Measurements from ENCODE around the gene ABTB2. TPM values are rescaled to one million over a fixed set of nuclear protein-coding genes. Genes with fewer than 3 reads are reported as not detected.

Gene ABTB2
- total RNA-seq, 1 donor from 2014 or later, result 32.9 TPM

- Mint-ChIP-seq H3K27me3 (ENCODE audit: low read depth) (no peaks in the 10 kb centered on the region), H3K27ac (no peak overlapping the region), H3K9me3 (no peaks in the 10 kb centered on the region), H3K36me3 (ENCODE audit: low read depth) (peaks cover 37% of the 10 kb centered on the region), H3K4me3 (ENCODE audit: low read depth) (no peak overlapping the region), H3K4me1 (ENCODE audit: low read depth) (peaks cover 10% of the 10 kb centered on the region)
- intact Hi-C loops (cut with micrococcal nuclease), result loop anchor here (10.0 kb wide), 1 partner anchor 326 kb away; no protein-coding TSS in a partner anchor
- no peak for DNase-seq (ENCODE audit: low spot score)
Observed at GRCh38 chr11:34168642-34169420, 189.0 kb downstream of the ABTB2 start.

- intact Hi-C loops (cut with micrococcal nuclease), result loop anchor here (10.0 kb wide), 1 partner anchor 327 kb away; no protein-coding TSS in a partner anchor
- Mint-ChIP-seq H3K36me3 (ENCODE audit: low read depth) (peaks cover 37% of the 10 kb centered on the region), H3K27me3 (ENCODE audit: low read depth) (no peaks in the 10 kb centered on the region), H3K27ac (no peak overlapping the region), H3K9me3 (no peaks in the 10 kb centered on the region), H3K4me3 (ENCODE audit: low read depth) (no peak overlapping the region), H3K4me1 (ENCODE audit: low read depth) (peaks cover 7% of the 10 kb centered on the region)
- DNase-seq (ENCODE audit: low spot score), result no peak
Observed at GRCh38 chr11:34167961-34168360, 189.8 kb downstream of the ABTB2 start.

- Mint-ChIP-seq H3K4me1 (ENCODE audit: low read depth) (peaks cover 8% of the 10 kb centered on the region), H3K27me3 (ENCODE audit: low read depth) (no peaks in the 10 kb centered on the region), H3K27ac (peak overlapping the region; percentile 30), H3K36me3 (ENCODE audit: low read depth) (peaks cover 37% of the 10 kb centered on the region), H3K9me3 (no peaks in the 10 kb centered on the region), H3K4me3 (ENCODE audit: low read depth) (no peak overlapping the region)
- intact Hi-C loops (cut with micrococcal nuclease), result loop anchor here (10.0 kb wide), 1 partner anchor 328 kb away; no protein-coding TSS in a partner anchor
- DNase-seq (ENCODE audit: low spot score), result no peak
Observed at GRCh38 chr11:34166806-34167740, 190.7 kb downstream of the ABTB2 start.

- peaks cover 18% of the 10 kb centered on the region for H3K4me1 Mint-ChIP-seq (ENCODE audit: low read depth)
- no peaks in the 10 kb centered on the region for H3K9me3 Mint-ChIP-seq
- DNase-seq (ENCODE audit: low spot score), result no peak
- H3K36me3 Mint-ChIP-seq (ENCODE audit: low read depth), result peaks cover 39% of the 10 kb centered on the region
- no peak overlapping the region for H3K4me3 Mint-ChIP-seq (ENCODE audit: low read depth)
- intact Hi-C loops (cut with micrococcal nuclease), result loop anchor here (10.0 kb wide), 1 partner anchor 329 kb away; no protein-coding TSS in a partner anchor
- H3K27me3 Mint-ChIP-seq (ENCODE audit: low read depth), result no peaks in the 10 kb centered on the region
- H3K27ac Mint-ChIP-seq, result no peak overlapping the region
Observed at GRCh38 chr11:34165786-34166555, 191.8 kb downstream of the ABTB2 start.

GRCh38 chr11:34165121-34165520, 192.7 kb downstream of the ABTB2 start:
- intact Hi-C loops (cut with micrococcal nuclease), result loop anchor here (10.0 kb wide), 1 partner anchor 330 kb away; no protein-coding TSS in a partner anchor
- peaks cover 39% of the 10 kb centered on the region for H3K36me3 Mint-ChIP-seq (ENCODE audit: low read depth)

GRCh38 chr11:34162856-34163255, 195.0 kb downstream of the ABTB2 start:
- H3K4me1 Mint-ChIP-seq (ENCODE audit: low read depth), result peaks cover 17% of the 10 kb centered on the region
- DNase-seq (ENCODE audit: low spot score), result no peak
- no peak overlapping the region for H3K4me3 Mint-ChIP-seq (ENCODE audit: low read depth)
- intact Hi-C loops (cut with micrococcal nuclease), result loop anchor here (10.0 kb wide), 1 partner anchor 332 kb away; no protein-coding TSS in a partner anchor
- no peaks in the 10 kb centered on the region for H3K27me3 Mint-ChIP-seq (ENCODE audit: low read depth)
- no peak overlapping the region for H3K27ac Mint-ChIP-seq
- no peaks in the 10 kb centered on the region for H3K9me3 Mint-ChIP-seq
- H3K36me3 Mint-ChIP-seq (ENCODE audit: low read depth), result peaks cover 51% of the 10 kb centered on the region

More at GRCh38 chr11:34165121-34165520, 192.7 kb downstream of the ABTB2 start:
- no peak for DNase-seq (ENCODE audit: low spot score)
- Mint-ChIP-seq H3K27me3 (ENCODE audit: low read depth) (no peaks in the 10 kb centered on the region), H3K4me3 (ENCODE audit: low read depth) (no peak overlapping the region), H3K9me3 (no peaks in the 10 kb centered on the region), H3K4me1 (ENCODE audit: low read depth) (peaks cover 14% of the 10 kb centered on the region), H3K27ac (no peak overlapping the region)

- intact Hi-C loops (cut with micrococcal nuclease), result loop anchor here (10.0 kb wide), 1 partner anchor 332 kb away; no protein-coding TSS in a partner anchor
- Mint-ChIP-seq H3K36me3 (ENCODE audit: low read depth) (peaks cover 55% of the 10 kb centered on the region), H3K4me3 (ENCODE audit: low read depth) (no peak overlapping the region), H3K27me3 (ENCODE audit: low read depth) (no peaks in the 10 kb centered on the region), H3K9me3 (no peaks in the 10 kb centered on the region), H3K27ac (no peak overlapping the region), H3K4me1 (ENCODE audit: low read depth) (peaks cover 17% of the 10 kb centered on the region)
- DNase-seq (ENCODE audit: low spot score), result no peak
Observed at GRCh38 chr11:34162493-34162820, 195.4 kb downstream of the ABTB2 start.

GRCh38 chr11:34161812-34162492, 195.9 kb downstream of the ABTB2 start:
- Mint-ChIP-seq H3K27ac (peak overlapping the region; percentile 60), H3K4me1 (ENCODE audit: low read depth) (peaks cover 17% of the 10 kb centered on the region)

GRCh38 chr11:34161361-34161760, 196.4 kb downstream of the ABTB2 start:
- intact Hi-C loops (cut with micrococcal nuclease), result loop anchor here (10.0 kb wide), 1 partner anchor 333 kb away; no protein-coding TSS in a partner anchor
- no peaks in the 10 kb centered on the region for H3K27me3 Mint-ChIP-seq (ENCODE audit: low read depth)
- peaks cover 17% of the 10 kb centered on the region for H3K4me1 Mint-ChIP-seq (ENCODE audit: low read depth)
- H3K27ac Mint-ChIP-seq, result peak overlapping the region; percentile 60
- H3K36me3 Mint-ChIP-seq (ENCODE audit: low read depth), result peaks cover 47% of the 10 kb centered on the region
- no peak overlapping the region for H3K4me3 Mint-ChIP-seq (ENCODE audit: low read depth)
- no peak for DNase-seq (ENCODE audit: low spot score)
- no peaks in the 10 kb centered on the region for H3K9me3 Mint-ChIP-seq

More at GRCh38 chr11:34161812-34162492, 195.9 kb downstream of the ABTB2 start:
- Mint-ChIP-seq H3K9me3 (no peaks in the 10 kb centered on the region), H3K36me3 (ENCODE audit: low read depth) (peaks cover 51% of the 10 kb centered on the region), H3K27me3 (ENCODE audit: low read depth) (no peaks in the 10 kb centered on the region), H3K4me3 (ENCODE audit: low read depth) (no peak overlapping the region)
- DNase-seq (ENCODE audit: low spot score), result peak; percentile 22
- intact Hi-C loops (cut with micrococcal nuclease), result loop anchor here (10.0 kb wide), 1 partner anchor 333 kb away; no protein-coding TSS in a partner anchor

GRCh38 chr11:34160791-34161190, 197.0 kb downstream of the ABTB2 start:
- no peak for DNase-seq (ENCODE audit: low spot score)
- Mint-ChIP-seq H3K4me3 (ENCODE audit: low read depth) (no peak overlapping the region), H3K27ac (no peak overlapping the region), H3K9me3 (no peaks in the 10 kb centered on the region), H3K36me3 (ENCODE audit: low read depth) (peaks cover 51% of the 10 kb centered on the region), H3K4me1 (ENCODE audit: low read depth) (peaks cover 17% of the 10 kb centered on the region), H3K27me3 (ENCODE audit: low read depth) (no peaks in the 10 kb centered on the region)
- intact Hi-C loops (cut with micrococcal nuclease), result loop anchor here (10.0 kb wide), 1 partner anchor 334 kb away; no protein-coding TSS in a partner anchor

GRCh38 chr11:34160049-34160721, 197.6 kb downstream of the ABTB2 start:
- intact Hi-C loops (cut with micrococcal nuclease), result loop anchor here (10.0 kb wide), 1 partner anchor 335 kb away; no protein-coding TSS in a partner anchor
- no peak overlapping the region for H3K27ac Mint-ChIP-seq
- no peaks in the 10 kb centered on the region for H3K9me3 Mint-ChIP-seq
- H3K36me3 Mint-ChIP-seq (ENCODE audit: low read depth), result peaks cover 52% of the 10 kb centered on the region
- no peak for DNase-seq (ENCODE audit: low spot score)
- H3K4me1 Mint-ChIP-seq (ENCODE audit: low read depth), result peaks cover 17% of the 10 kb centered on the region
- no peaks in the 10 kb centered on the region for H3K27me3 Mint-ChIP-seq (ENCODE audit: low read depth)
- H3K4me3 Mint-ChIP-seq (ENCODE audit: low read depth), result no peak overlapping the region

Data from activated T-helper 2 cell treated with anti-CD3 and anti-CD28 coated beads, Interferon-gamma antibody, Interleukin-2, Interleukin-4, amounts not matched to agents 10 μg/mL and 5 μg/mL and 100 μg/mL, durations not matched to agents 14 hours and 24 hours and 36 hours (primary cell).